ENCODE data around the gene PSMF1.

The PSMF1 gene

GRCh38 chr20:1165521-1165920, 47.1 kb downstream of the PSMF1 start:
- DNase-seq, result no peak

- DNase-seq, result no peak
Observed at GRCh38 chr20:1165941-1166340, 47.5 kb downstream of the PSMF1 start.

- DNase-seq, result no peak
Observed at GRCh38 chr20:1166948-1167720, 48.7 kb downstream of the PSMF1 start.

GRCh38 chr20:1169224-1169623, 50.8 kb downstream of the PSMF1 start:
- DNase-seq, result no peak

GRCh38 chr20:1171461-1172093, 53.2 kb downstream of the PSMF1 start:
- DNase-seq, result no peak

- no peak for DNase-seq
Observed at GRCh38 chr20:1173698-1174097, 55.3 kb downstream of the PSMF1 start.

- no peak for DNase-seq
Observed at GRCh38 chr20:1174787-1175186, 56.4 kb downstream of the PSMF1 start.

- DNase-seq, result no peak
Observed at GRCh38 chr20:1177680-1178079, 59.3 kb downstream of the PSMF1 start.

GRCh38 chr20:1178103-1178502, 59.7 kb downstream of the PSMF1 start:
- DNase-seq, result no peak

- DNase-seq, result no peak
Observed at GRCh38 chr20:1178623-1179022, 60.2 kb downstream of the PSMF1 start.

GRCh38 chr20:1180949-1181348, 62.5 kb downstream of the PSMF1 start:
- no peak for DNase-seq

GRCh38 chr20:1182106-1182505, 63.7 kb downstream of the PSMF1 start:
- DNase-seq, result no peak

GRCh38 chr20:1183153-1183552, 64.8 kb downstream of the PSMF1 start:
- no peak for DNase-seq

- no peak for DNase-seq
Observed at GRCh38 chr20:1184260-1184637, 65.8 kb downstream of the PSMF1 start.

- no peak for DNase-seq
Observed at GRCh38 chr20:1184638-1185315, 66.4 kb downstream of the PSMF1 start, which contains the start of gene TMEM74B. TSS of gene TMEM74B (minus strand) at chr20:1184981. CDS start at chr20:1183801, 1,180 bp downstream.

GRCh38 chr20:1185316-1185741, 66.9 kb downstream of the PSMF1 start:
- DNase-seq, result no peak

GRCh38 chr20:1185790-1186334, 67.5 kb downstream of the PSMF1 start:
- peak; percentile 37 for DNase-seq

GRCh38 chr20:1186367-1186991, 68.1 kb downstream of the PSMF1 start:
- no peak for DNase-seq

- DNase-seq, result no peak
Observed at GRCh38 chr20:1187605-1188171, 69.3 kb downstream of the PSMF1 start.

GRCh38 chr20:1188347-1188746, 69.9 kb downstream of the PSMF1 start:
- DNase-seq, result no peak

GRCh38 chr20:1189827-1190226, 71.4 kb downstream of the PSMF1 start:
- no peak for DNase-seq

- DNase-seq, result no peak
Observed at GRCh38 chr20:1190847-1191246, 72.4 kb downstream of the PSMF1 start.

GRCh38 chr20:1191299-1191698, 72.9 kb downstream of the PSMF1 start:
- no peak for DNase-seq

Measured in CD4-positive, alpha-beta T cell treated with Interleukin-21 for 1 hour (primary cell).